Esophagus muscularis mucosa (tissue), 4 donors: ENCODE data around the gene DAPK2. TPM values are rescaled to one million over a fixed set of nuclear protein-coding genes. Genes with fewer than 3 reads are reported as not detected.
"Not testable (repeated sequence)": the region's sequence is repeated elsewhere in the genome, so short reads cannot be mapped to it uniquely, and the experiment has no call there.

ENCODE experiments used
- DNase-seq: peaks from one replicate; pipeline ENCODE4 v3.0.0-alpha.2; 2017; ENCODE audit errors: extremely low spot score
- H3K27ac ChIP-seq, 4 donors: fragments of 200-600 bp; sonication (generic); replicated peaks in 1 of 4; 1 replicate in 3 of 4; 2 replicates in 1 of 4; pipeline ENCODE4 v1.5.1; 2016 to 2019; ENCODE audit warnings: mild to moderate bottlenecking in 1 of 4
- H3K27me3 ChIP-seq, 4 donors: fragments of 200-600 bp; sonication (generic); one replicate each; pipeline versions ENCODE4 v1.5.1 to v1.6.0; 2016 to 2019
- H3K36me3 ChIP-seq, 4 donors: fragments of 200-600 bp; sonication (generic); one replicate each; pipeline ENCODE4 v1.5.1; 2016 to 2019
- H3K4me1 ChIP-seq, 4 donors: fragments of 200-600 bp; sonication (generic); one replicate each; pipeline ENCODE4 v1.5.1; 2016 to 2019
- H3K4me3 ChIP-seq, 4 donors: fragments of 200-600 bp; sonication (generic); 1 replicate in 2 of 4; 2 replicates in 2 of 4; pipeline ENCODE4 v1.5.1; 2016 to 2019; ENCODE audit warnings: mild to moderate bottlenecking in 4 of 4, moderate library complexity in 1 of 4
- H3K9me3 ChIP-seq, 4 donors: fragments of 200-600 bp; sonication (generic); 1 replicate in 3 of 4; 2 replicates in 1 of 4; pipeline ENCODE4 v1.5.1; 2016 to 2019
- CTCF ChIP-seq, 3 experiments: fragments of 200-600 bp in 2 of 3; fragments of 450-650 bp in 1 of 3; sonication (generic) in 2 of 3; IDR thresholded peaks; one replicate each; pipeline ENCODE4 v1.5.1; 2017 to 2019; ENCODE audit warnings: antibody characterized with exemption in 3 of 3, mild to moderate bottlenecking in 2 of 3, moderate library complexity in 1 of 3
- EP300 ChIP-seq: sonication (generic); formaldehyde crosslinking; IDR thresholded peaks from one replicate; pipeline ENCODE4 v1.6.1; 2017; ENCODE audit warnings: antibody characterized with exemption
- POLR2A ChIP-seq: fragments of 450-650 bp; IDR thresholded peaks from one replicate; pipeline ENCODE4 v1.6.1; 2017; ENCODE audit warnings: antibody characterized with exemption, moderate library complexity, mild to moderate bottlenecking, low read depth
- POLR2AphosphoS5 ChIP-seq, 2 donors: sonication (generic); formaldehyde crosslinking; IDR thresholded peaks; one replicate each; pipeline ENCODE4 v1.6.1; 2017; ENCODE audit warnings: antibody characterized with exemption in 2 of 2
- WGBS: methylation state at CpG from one replicate; pipeline ENCODE4 v1.1.5; 2018; 5-methylcytosine and 5-hydroxymethylcytosine counted together
- intact Hi-C: fragments of 100-400 bp; cut with DNase I; formaldehyde crosslinking; loops from one replicate; pipeline ENCODE4 v1.15.1; 2023
- total RNA-seq, 4 donors: library from RNA; depleted of rRNA; stranded (reverse); fragments of >200 nt; gene quantifications; one replicate each; pipeline versions ENCODE4 v1.1.0 to v1.2.1, GENCODE V29; 2016

Gene DAPK2
- total RNA-seq, 4 donors from 2014 or later, result 1.5 to 11.2 (median 7.3) TPM

- DNase-seq, result no peak
- TF ChIP-seq EP300, result no peak
- no peak for TF ChIP-seq POLR2A
- no peak for TF ChIP-seq POLR2AphosphoS5 (IDR thresholded peaks at IDR 0.05)
- TF ChIP-seq CTCF (IDR thresholded peaks at IDR 0.05), result no peak
- H3K27ac ChIP-seq, result no peak overlapping the region
- no peak overlapping the region for H3K4me3 ChIP-seq
- H3K9me3 ChIP-seq, result no peaks in the 10 kb centered on the region
- 78% methylated on average over 5 of the region's 5 CpGs for WGBS
- H3K27me3 ChIP-seq, result no peaks in the 10 kb centered on the region
- intact Hi-C loops, result no loop called here
- no peaks in the 10 kb centered on the region for H3K4me1 ChIP-seq
- H3K36me3 ChIP-seq, result no peaks in the 10 kb centered on the region
Measured at GRCh38 chr15:64058279-64058678, 12.0 kb upstream of the DAPK2 start.

DNA sequence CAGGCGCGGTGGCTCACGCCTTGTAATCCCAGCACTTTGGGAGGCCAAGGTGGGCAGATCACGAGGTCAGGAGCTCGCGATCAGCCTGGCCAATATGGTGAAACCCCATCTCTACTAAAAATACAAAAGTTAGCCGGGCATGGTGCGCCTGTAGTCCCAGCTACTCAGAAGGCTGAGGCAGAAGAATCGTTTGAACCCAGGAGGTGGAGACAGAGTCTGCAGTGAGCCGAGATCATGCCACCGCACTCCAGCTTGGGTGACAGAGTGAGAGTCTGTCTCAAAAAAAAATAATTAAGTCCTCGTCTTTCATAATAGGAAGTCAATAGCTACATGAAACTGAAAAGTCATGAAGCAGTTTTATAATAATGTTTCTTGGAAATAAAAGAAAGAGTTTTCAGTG lies 7.4 kb upstream of the DAPK2 start:
- H3K36me3 ChIP-seq, DNase-seq, H3K27ac ChIP-seq, H3K4me1 ChIP-seq, intact Hi-C loops, H3K4me3 ChIP-seq, H3K27me3 ChIP-seq, H3K9me3 ChIP-seq: not testable (repeated sequence)
- WGBS, result 89% methylated on average over 12 of the region's 12 CpGs

DNA sequence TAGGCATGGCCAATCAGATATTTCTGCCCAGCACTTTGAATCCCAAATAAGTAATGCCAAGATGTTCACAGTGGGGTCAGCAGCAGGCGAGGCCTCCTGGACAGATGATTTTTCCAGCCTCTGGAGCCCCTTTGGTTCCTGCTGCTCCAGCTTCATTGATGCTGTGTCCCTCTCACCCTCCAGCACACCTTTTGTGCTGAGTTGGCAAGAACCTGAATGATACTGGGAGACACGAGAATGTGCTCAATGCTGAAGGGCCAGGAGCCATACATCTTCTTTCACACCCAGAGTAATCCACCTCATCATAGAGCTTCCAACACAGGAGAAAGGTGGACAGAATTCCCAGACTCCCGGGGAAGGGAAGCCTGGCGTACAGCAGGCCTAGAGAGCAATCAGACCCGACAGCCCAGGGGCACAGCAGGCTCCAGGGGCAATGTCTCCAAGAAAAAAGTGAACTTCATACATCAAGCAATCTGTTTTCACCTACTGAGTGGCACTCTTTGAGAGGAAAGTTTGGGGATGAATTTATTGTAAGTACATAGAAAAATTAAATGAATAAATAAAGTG lies 6.7 kb upstream of the DAPK2 start:
- 86% methylated on average over 3 of the region's 5 CpGs for WGBS
- Histone ChIP-seq H3K27me3 (peaks cover 0 to 14% (median 0%) of the 10 kb centered on the region in 4 donors), H3K27ac (no peak overlapping the region), H3K36me3 (no peaks in the 10 kb centered on the region), H3K4me3 (no peak overlapping the region), H3K9me3 (no peaks in the 10 kb centered on the region), H3K4me1 (no peaks in the 10 kb centered on the region)
- DNase-seq, result no peak
- TF ChIP-seq CTCF (IDR thresholded peaks at IDR 0.05) (no peak), EP300 (no peak), POLR2AphosphoS5 (IDR thresholded peaks at IDR 0.05) (no peak), POLR2A (no peak)
- intact Hi-C loops, result no loop called here

- Histone ChIP-seq H3K4me1 (peaks cover 2 to 8% (median 4%) of the 10 kb centered on the region in 4 donors), H3K36me3 (no peaks in the 10 kb centered on the region), H3K27ac (no peak overlapping the region), H3K9me3 (no peaks in the 10 kb centered on the region), H3K4me3 (no peak overlapping the region), H3K27me3 (peaks cover 0 to 24% (median 0%) of the 10 kb centered on the region in 4 donors)
- no peak for DNase-seq
- no peak for TF ChIP-seq EP300
- no peak for TF ChIP-seq CTCF (IDR thresholded peaks at IDR 0.05)
- no peak for TF ChIP-seq POLR2AphosphoS5 (IDR thresholded peaks at IDR 0.05)
- no peak for TF ChIP-seq POLR2A
- 99% methylated on average over 5 of the region's 6 CpGs for WGBS
- intact Hi-C loops, result no loop called here
Measured at GRCh38 chr15:64051407-64052259, 5.3 kb upstream of the DAPK2 start.

- TF ChIP-seq POLR2A (no peak), CTCF (IDR thresholded peaks at IDR 0.05) (no peak), EP300 (no peak), POLR2AphosphoS5 (IDR thresholded peaks at IDR 0.05) (no peak)
- H3K36me3 ChIP-seq, result no peaks in the 10 kb centered on the region
- peaks cover 4 to 11% (median 7%) of the 10 kb centered on the region in 4 donors for H3K4me1 ChIP-seq
- intact Hi-C loops, result no loop called here
- peaks cover 0 to 26% (median 0%) of the 10 kb centered on the region in 4 donors for H3K27me3 ChIP-seq
- 92% methylated on average over 2 of the region's 2 CpGs for WGBS
- no peak overlapping the region for H3K4me3 ChIP-seq
- no peaks in the 10 kb centered on the region for H3K9me3 ChIP-seq
- no peak overlapping the region for H3K27ac ChIP-seq
- DNase-seq, result no peak
Measured at GRCh38 chr15:64051093-64051402, 4.8 kb upstream of the DAPK2 start.
